ENCODE results near the gene NFAT5.

GRCh38 chr16:69522041-69522578, 43.7 kb upstream of the NFAT5 start:
- TF ChIP-seq POLR2A (IDR thresholded peaks at IDR 0.05) (no peak), POLR2AphosphoS5 (IDR thresholded peaks at IDR 0.05) (no peak)
- TF ChIP-seq, protein P1, sequence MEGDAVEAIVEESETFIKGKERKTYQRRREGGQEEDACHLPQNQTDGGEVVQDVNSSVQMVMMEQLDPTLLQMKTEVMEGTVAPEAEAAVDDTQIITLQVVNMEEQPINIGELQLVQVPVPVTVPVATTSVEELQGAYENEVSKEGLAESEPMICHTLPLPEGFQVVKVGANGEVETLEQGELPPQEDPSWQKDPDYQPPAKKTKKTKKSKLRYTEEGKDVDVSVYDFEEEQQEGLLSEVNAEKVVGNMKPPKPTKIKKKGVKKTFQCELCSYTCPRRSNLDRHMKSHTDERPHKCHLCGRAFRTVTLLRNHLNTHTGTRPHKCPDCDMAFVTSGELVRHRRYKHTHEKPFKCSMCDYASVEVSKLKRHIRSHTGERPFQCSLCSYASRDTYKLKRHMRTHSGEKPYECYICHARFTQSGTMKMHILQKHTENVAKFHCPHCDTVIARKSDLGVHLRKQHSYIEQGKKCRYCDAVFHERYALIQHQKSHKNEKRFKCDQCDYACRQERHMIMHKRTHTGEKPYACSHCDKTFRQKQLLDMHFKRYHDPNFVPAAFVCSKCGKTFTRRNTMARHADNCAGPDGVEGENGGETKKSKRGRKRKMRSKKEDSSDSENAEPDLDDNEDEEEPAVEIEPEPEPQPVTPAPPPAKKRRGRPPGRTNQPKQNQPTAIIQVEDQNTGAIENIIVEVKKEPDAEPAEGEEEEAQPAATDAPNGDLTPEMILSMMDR (IDR thresholded peaks at IDR 0.05): no peak

Data from prostate gland (tissue), 2 donors.